Measurements from ENCODE around the gene TOB1. TPM values are rescaled to one million over a fixed set of nuclear protein-coding genes. Genes with fewer than 3 reads are reported as not detected.

TOB1 gene
- total RNA-seq, 1 donor from 2014 or later = 41.7 TPM

DNA sequence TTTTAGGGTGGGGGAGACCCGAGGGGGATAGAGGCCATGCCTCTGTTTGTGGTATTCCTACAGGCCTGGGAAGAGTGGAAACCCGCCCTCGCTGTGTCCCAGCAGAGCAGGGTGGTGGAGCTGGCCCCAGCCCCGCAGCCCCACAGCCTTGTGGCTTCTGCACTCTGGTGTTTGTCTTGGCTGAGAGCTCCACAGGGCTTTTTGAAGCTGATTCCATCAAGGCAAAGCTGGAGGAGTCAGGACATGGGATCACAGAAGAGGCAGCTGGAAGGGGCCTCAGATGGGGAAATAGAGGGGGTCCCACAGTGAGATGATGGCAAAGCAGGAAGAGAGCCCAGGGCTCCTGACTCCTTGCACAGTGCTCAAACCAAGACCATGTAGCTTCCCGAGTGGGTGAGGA, 35.8 kb downstream of the TOB1 start:
- no peaks in the 10 kb centered on the region for H3K36me3 ChIP-seq
- no peak for DNase-seq (ENCODE audit: low spot score in 2 of 2)
- intact Hi-C loops (cut with DNase I) = no loop called here
- no peaks in the 10 kb centered on the region for H3K27me3 ChIP-seq
- TF ChIP-seq, protein P1, sequence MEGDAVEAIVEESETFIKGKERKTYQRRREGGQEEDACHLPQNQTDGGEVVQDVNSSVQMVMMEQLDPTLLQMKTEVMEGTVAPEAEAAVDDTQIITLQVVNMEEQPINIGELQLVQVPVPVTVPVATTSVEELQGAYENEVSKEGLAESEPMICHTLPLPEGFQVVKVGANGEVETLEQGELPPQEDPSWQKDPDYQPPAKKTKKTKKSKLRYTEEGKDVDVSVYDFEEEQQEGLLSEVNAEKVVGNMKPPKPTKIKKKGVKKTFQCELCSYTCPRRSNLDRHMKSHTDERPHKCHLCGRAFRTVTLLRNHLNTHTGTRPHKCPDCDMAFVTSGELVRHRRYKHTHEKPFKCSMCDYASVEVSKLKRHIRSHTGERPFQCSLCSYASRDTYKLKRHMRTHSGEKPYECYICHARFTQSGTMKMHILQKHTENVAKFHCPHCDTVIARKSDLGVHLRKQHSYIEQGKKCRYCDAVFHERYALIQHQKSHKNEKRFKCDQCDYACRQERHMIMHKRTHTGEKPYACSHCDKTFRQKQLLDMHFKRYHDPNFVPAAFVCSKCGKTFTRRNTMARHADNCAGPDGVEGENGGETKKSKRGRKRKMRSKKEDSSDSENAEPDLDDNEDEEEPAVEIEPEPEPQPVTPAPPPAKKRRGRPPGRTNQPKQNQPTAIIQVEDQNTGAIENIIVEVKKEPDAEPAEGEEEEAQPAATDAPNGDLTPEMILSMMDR (IDR thresholded peaks at IDR 0.05) = no peak
- no peaks in the 10 kb centered on the region for H3K9me3 ChIP-seq
- H3K4me3 ChIP-seq = no peak overlapping the region
- no peak overlapping the region for H3K27ac ChIP-seq
- H3K4me1 ChIP-seq = no peaks in the 10 kb centered on the region

DNA sequence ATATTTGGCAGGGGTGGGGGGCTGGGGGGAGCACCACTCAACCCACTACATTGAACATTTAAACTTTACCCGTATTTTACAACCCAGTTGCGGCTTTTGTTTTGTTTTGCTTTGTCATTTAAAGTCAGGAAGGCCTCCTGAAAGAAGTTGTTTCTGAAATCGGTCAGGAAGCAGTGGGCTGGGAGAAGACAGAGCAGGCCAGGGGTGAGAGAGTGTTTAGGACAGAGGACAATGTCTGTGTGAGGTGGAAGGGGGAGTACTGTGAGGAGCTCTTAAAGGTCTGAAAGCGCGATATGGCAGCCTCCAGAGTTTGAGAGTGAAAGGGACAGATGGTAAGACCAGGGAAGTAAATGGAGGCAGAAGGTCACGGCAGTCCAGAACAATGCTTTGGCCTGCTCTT, 36.8 kb downstream of the TOB1 start:
- Histone ChIP-seq H3K4me3 (no peak overlapping the region), H3K9me3 (no peaks in the 10 kb centered on the region), H3K27me3 (no peaks in the 10 kb centered on the region), H3K4me1 (no peaks in the 10 kb centered on the region), H3K36me3 (no peaks in the 10 kb centered on the region), H3K27ac (no peak overlapping the region)
- intact Hi-C loops (cut with DNase I) = no loop called here
- DNase-seq (ENCODE audit: low spot score in 2 of 2) = no peak
- TF ChIP-seq, protein P1 (IDR thresholded peaks at IDR 0.05) = no peak

DNA sequence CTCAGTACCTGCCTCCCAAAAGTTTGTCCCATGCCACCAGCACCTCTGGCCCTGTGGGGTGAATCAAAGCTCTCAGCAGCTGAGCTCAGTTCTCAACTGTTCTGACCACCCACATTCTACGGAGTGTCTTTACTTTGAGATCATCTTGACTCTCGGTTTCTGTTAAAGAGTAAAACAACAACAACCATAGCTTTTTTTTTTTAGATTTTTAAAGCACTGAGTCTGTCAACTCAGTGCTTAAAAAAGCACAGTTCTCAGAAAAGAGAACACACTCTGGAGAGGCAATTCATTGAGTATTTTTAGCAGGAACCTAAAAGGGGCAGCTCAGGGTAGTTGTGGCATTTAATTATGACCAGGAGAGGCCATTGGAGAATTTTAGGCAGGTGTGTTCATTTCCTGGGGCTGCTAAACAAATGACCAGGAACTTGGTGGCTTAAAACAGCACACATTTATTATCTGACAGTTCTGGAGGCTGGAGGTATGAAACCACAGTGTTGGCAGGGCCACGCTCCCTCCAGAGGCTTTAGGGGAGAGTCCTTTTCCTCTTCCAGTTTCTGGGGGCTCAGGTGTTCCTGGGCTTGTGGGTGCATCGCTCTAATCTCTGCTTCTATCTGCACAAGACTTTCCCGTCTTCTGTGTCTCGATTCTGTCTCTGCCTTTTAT, 37.5 kb downstream of the TOB1 start:
- no peak overlapping the region for H3K4me3 ChIP-seq
- H3K27ac ChIP-seq = no peak overlapping the region
- no peaks in the 10 kb centered on the region for H3K27me3 ChIP-seq
- no peaks in the 10 kb centered on the region for H3K4me1 ChIP-seq
- H3K9me3 ChIP-seq = no peaks in the 10 kb centered on the region
- intact Hi-C loops (cut with DNase I) = no loop called here
- TF ChIP-seq, protein P1 (IDR thresholded peaks at IDR 0.05) = no peak
- H3K36me3 ChIP-seq = no peaks in the 10 kb centered on the region
- DNase-seq (ENCODE audit: low spot score in 2 of 2) = no peak

DNA sequence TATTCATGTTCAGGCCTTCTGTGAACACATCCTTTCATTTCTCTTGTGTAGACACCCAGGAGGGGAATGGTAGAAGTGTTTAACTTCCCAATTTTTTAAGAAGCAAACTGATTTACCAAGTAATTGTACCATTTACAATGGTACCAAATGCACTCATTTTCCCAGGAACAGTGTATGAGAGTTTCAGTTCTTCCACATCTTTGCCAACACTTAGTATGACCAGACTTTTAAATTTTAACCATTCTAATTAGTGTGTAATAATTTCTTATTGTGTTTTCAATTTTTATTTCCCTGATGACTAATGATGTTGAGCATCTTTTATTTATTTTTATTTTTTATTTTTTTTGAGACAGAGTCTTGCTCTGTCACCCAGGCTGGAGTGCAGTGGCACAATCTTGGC, 41.0 kb downstream of the TOB1 start:
- DNase-seq (ENCODE audit: low spot score in 2 of 2) = no peak
- no peak overlapping the region for H3K27ac ChIP-seq
- H3K36me3 ChIP-seq = no peaks in the 10 kb centered on the region
- H3K4me3 ChIP-seq = no peak overlapping the region
- no peaks in the 10 kb centered on the region for H3K9me3 ChIP-seq
- intact Hi-C loops (cut with DNase I) = no loop called here
- no peaks in the 10 kb centered on the region for H3K4me1 ChIP-seq
- TF ChIP-seq, protein P1 (IDR thresholded peaks at IDR 0.05) = no peak
- no peaks in the 10 kb centered on the region for H3K27me3 ChIP-seq

DNA sequence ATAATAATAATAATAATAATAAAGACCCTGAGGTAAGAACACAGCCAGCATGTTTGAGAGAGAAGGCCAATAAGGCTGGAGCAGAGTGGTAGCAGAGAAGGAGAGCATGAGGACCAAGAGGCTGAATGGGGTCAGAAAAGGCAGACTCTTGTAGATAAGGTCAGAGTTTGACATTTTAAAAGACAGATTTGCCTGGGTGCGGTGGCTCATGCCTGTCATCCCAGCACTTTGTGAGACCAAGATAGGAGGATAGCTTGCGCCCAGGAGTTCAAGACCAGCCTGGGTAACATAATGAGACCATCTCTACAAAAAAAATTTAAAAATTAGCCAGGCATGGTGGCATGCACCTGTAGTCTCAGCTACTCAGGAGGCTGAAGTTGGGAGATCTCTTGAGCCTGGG, 41.7 kb downstream of the TOB1 start:
- intact Hi-C loops (cut with DNase I) = no loop called here
- no peaks in the 10 kb centered on the region for H3K9me3 ChIP-seq
- H3K36me3 ChIP-seq = no peaks in the 10 kb centered on the region
- no peak for DNase-seq (ENCODE audit: low spot score in 2 of 2)
- H3K4me1 ChIP-seq = no peaks in the 10 kb centered on the region
- TF ChIP-seq, protein P1 (IDR thresholded peaks at IDR 0.05) = no peak
- no peaks in the 10 kb centered on the region for H3K27me3 ChIP-seq
- H3K4me3 ChIP-seq = no peak overlapping the region
- H3K27ac ChIP-seq = no peak overlapping the region

DNA sequence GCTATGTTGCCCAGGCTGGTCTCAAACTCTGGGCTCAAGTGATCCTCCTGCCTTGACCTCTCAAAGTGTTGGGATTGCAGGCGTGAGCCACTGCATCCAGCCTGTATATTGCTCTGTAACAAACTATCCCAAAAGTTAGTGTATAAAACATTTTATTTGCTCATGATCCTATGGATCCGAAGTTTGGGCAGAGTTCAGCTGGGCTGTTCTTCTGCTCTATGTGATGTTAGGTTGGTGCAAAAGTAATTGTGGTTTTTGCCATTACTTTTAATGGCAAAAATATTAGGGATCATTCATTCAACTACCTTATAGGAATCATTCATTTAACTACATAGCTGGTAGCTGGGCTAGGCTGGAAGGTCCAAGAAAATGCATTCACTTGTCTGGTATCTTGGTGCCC, 43.6 kb downstream of the TOB1 start:
- DNase-seq (ENCODE audit: low spot score in 2 of 2) = no peak
- Histone ChIP-seq H3K36me3 (no peaks in the 10 kb centered on the region), H3K4me3 (no peak overlapping the region), H3K9me3 (no peaks in the 10 kb centered on the region), H3K4me1 (no peaks in the 10 kb centered on the region), H3K27me3 (no peaks in the 10 kb centered on the region), H3K27ac (no peak overlapping the region)
- TF ChIP-seq, protein P1 (IDR thresholded peaks at IDR 0.05) = no peak
- intact Hi-C loops (cut with DNase I) = no loop called here
